ENCODE measurements around the gene TAAR8.

- TF ChIP-seq CSRNP3 (CRISPR knock-in tag; IDR thresholded peaks at IDR 0.05), result no peak
- no peak for TF ChIP-seq OSR1 (CRISPR knock-in tag; IDR thresholded peaks at IDR 0.05)
- TF ChIP-seq ZFP3 (CRISPR knock-in tag; IDR thresholded peaks at IDR 0.05), result no peak
- TF ChIP-seq TSHZ2 (CRISPR knock-in tag; IDR thresholded peaks at IDR 0.05), result no peak
- TF ChIP-seq ESRRG (CRISPR knock-in tag; IDR thresholded peaks at IDR 0.05), result no peak
- no peak for TF ChIP-seq POU6F1 (CRISPR knock-in tag; IDR thresholded peaks at IDR 0.05; ENCODE audit: borderline replicate concordance, low read depth)
- no peak for TF ChIP-seq CREB5 (CRISPR knock-in tag; IDR thresholded peaks at IDR 0.05; ENCODE audit: low read depth)
- TF ChIP-seq TOX (CRISPR knock-in tag; IDR thresholded peaks at IDR 0.05; ENCODE audit: borderline replicate concordance), result no peak
- no peak for TF ChIP-seq PATZ1 (CRISPR knock-in tag; IDR thresholded peaks at IDR 0.05; ENCODE audit: borderline replicate concordance)
Observed at GRCh38 chr6:132552372-132552771, at the start of gene TAAR8.
